K562 (cell line): ENCODE results near the gene MKNK1. TPM values are rescaled to one million over a fixed set of nuclear protein-coding genes. Genes with fewer than 3 reads are reported as not detected.

ENCODE experiments used
- CTBP1 ChIP-seq: fragments of 450-650 bp; IDR thresholded peaks from 2 replicates; pipeline ENCODE4 v1.6.1; 2016; ENCODE audit warnings: borderline replicate concordance
- EP400 ChIP-seq: fragments of 450-650 bp; IDR thresholded peaks from 2 replicates; pipeline ENCODE4 v1.6.1; 2017; ENCODE audit warnings: antibody characterized with exemption, mild to moderate bottlenecking, moderate library complexity
- IRF2 ChIP-seq: sonication (generic); formaldehyde crosslinking; IDR thresholded peaks from 2 replicates; pipeline ENCODE4 v1.8.1; 2022; ENCODE audit warnings: mild to moderate bottlenecking, missing genetic modification reagents
- RAD21 ChIP-seq, 2 experiments: fragments of 250-450 bp in 1 of 2; fragments of 450-650 bp in 1 of 2; sonication (Bioruptor Pico) in 1 of 2; formaldehyde crosslinking in 1 of 2; IDR thresholded peaks in 1 of 2; conservative IDR thresholded peaks in 1 of 2; 2 replicates each; pipeline versions ENCODE4 v1.4.0 to v1.8.0; 2020 to 2022; ENCODE audit warnings: mild to moderate bottlenecking in 2 of 2, moderate library complexity in 1 of 2
- RBM34 ChIP-seq: fragments of 200-400 bp; formaldehyde crosslinking; IDR thresholded peaks from 2 replicates; pipeline ENCODE4 v1.6.1; 2018; ENCODE audit warnings: low read length, borderline replicate concordance; ENCODE audit not compliant: insufficient read depth
- RFX5 ChIP-seq: IDR thresholded peaks from 2 replicates; pipeline ENCODE4 v1.6.1; 2011; ENCODE audit warnings: low read depth, mild to moderate bottlenecking, improper control_type of control experiment, low read length
- RNF2 ChIP-seq: sonication (generic); IDR thresholded peaks from 2 replicates; pipeline ENCODE4 v1.6.1; 2016
- TCF7 ChIP-seq: sonication (generic); IDR thresholded peaks from 2 replicates; pipeline ENCODE4 v1.6.1; 2016; ENCODE audit warnings: antibody characterized with exemption, borderline replicate concordance
- ZBTB33 ChIP-seq: sonication (generic); formaldehyde crosslinking; IDR thresholded peaks from 2 replicates; pipeline ENCODE4 v1.8.1; 2023; ENCODE audit warnings: mild to moderate bottlenecking, missing genetic modification reagents
- ZNF12 ChIP-seq: sonication (generic); formaldehyde crosslinking; IDR thresholded peaks from 2 replicates; pipeline ENCODE4 v1.4.0; 2020; ENCODE audit warnings: mild to moderate bottlenecking, missing genetic modification reagents
- ZNF512 ChIP-seq: IDR thresholded peaks from 2 replicates; pipeline ENCODE4 v1.6.1; 2016; ENCODE audit warnings: missing genetic modification characterization, missing compliant biosample characterization
- ZNF609 ChIP-seq: sonication (generic); formaldehyde crosslinking; IDR thresholded peaks from 2 replicates; pipeline ENCODE4 v1.8.1; 2023; ENCODE audit warnings: missing genetic modification reagents, mild to moderate bottlenecking, borderline replicate concordance
- ZNF830 ChIP-seq: fragments of 250-450 bp; sonication (Bioruptor Pico); IDR thresholded peaks from 2 replicates; pipeline ENCODE4 v1.5.0; 2021; ENCODE audit warnings: mild to moderate bottlenecking
- polyA plus RNA-seq, 8 experiments: library from polyadenylated mRNA; depleted of rRNA in 4 of 8; stranded (reverse) in 5 of 8; unstranded in 3 of 8; fragments of >200 nt; fragmentation: Nextera tagmentation in 2 of 8; fragmentation: Illumina TruSeq in 1 of 8; extraction: Ambion mirVana in 2 of 8; extraction: Trizol in 1 of 8; gene quantifications; 2 replicates each; pipeline versions ENCODE4 v1.2.1 to v1.2.3, GENCODE V29; 2011 to 2014; ENCODE audit warnings: inconsistent platforms in 1 of 8, missing spikeins in 1 of 8
- total RNA-seq, 7 experiments: library from RNA; depleted of rRNA in 6 of 7; stranded (reverse); fragments of >200 nt in 6 of 7; fragmentation: Illumina TruSeq in 2 of 7; extraction: Trizol in 2 of 7; gene quantifications; 2 replicates each; pipeline versions ENCODE4 v1.2.1 to v1.2.3, GENCODE V29; 2011 to 2021; ENCODE audit warnings: low replicate concordance in 1 of 7
- TF ChIP-seq, protein P1 (sequence below), 2 experiments: fragments of 150-350 bp in 1 of 2; IDR thresholded peaks; 2 replicates each; pipeline ENCODE4 v1.6.1; 2012 to 2016; ENCODE audit warnings: low read depth in 2 of 2, low read length in 2 of 2, mild to moderate bottlenecking in 1 of 2, moderate library complexity in 1 of 2

The MKNK1 gene
- total and polyA plus RNA-seq, 9 of the 15 experiments (the other 6 are each of a cell fraction or from before 2014, with no cell fraction given), result 27.7 to 51.3 (median 43.7) TPM

- TF ChIP-seq EP400 (peak; percentile 76), RNF2 (no peak), ZBTB33 (no peak), CTBP1 (peak; percentile 93), TCF7 (no peak), RFX5 (no peak), ZNF609 (CRISPR knock-in tag) (no peak), ZNF830 (CRISPR knock-in tag) (no peak), IRF2 (CRISPR knock-in tag) (no peak), ZNF512 (no peak), ZNF12 (CRISPR knock-in tag) (no peak), RBM34 (no peak), RAD21 (CRISPR knock-in tag; conservative IDR thresholded peaks at IDR 0.05 in 1 of 2, IDR thresholded peaks at IDR 0.05 in 1 of 2) (peak; percentile 17 to 38; a peak in 1 of 4 replicates)
- TF ChIP-seq, protein P1, sequence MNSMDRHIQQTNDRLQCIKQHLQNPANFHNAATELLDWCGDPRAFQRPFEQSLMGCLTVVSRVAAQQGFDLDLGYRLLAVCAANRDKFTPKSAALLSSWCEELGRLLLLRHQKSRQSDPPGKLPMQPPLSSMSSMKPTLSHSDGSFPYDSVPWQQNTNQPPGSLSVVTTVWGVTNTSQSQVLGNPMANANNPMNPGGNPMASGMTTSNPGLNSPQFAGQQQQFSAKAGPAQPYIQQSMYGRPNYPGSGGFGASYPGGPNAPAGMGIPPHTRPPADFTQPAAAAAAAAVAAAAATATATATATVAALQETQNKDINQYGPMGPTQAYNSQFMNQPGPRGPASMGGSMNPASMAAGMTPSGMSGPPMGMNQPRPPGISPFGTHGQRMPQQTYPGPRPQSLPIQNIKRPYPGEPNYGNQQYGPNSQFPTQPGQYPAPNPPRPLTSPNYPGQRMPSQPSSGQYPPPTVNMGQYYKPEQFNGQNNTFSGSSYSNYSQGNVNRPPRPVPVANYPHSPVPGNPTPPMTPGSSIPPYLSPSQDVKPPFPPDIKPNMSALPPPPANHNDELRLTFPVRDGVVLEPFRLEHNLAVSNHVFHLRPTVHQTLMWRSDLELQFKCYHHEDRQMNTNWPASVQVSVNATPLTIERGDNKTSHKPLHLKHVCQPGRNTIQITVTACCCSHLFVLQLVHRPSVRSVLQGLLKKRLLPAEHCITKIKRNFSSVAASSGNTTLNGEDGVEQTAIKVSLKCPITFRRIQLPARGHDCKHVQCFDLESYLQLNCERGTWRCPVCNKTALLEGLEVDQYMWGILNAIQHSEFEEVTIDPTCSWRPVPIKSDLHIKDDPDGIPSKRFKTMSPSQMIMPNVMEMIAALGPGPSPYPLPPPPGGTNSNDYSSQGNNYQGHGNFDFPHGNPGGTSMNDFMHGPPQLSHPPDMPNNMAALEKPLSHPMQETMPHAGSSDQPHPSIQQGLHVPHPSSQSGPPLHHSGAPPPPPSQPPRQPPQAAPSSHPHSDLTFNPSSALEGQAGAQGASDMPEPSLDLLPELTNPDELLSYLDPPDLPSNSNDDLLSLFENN (IDR thresholded peaks at IDR 0.05; ENCODE audit: low read depth in 2 of 2, low read length in 2 of 2), result no peak
These were observed at the start of gene MKNK1 (continued) for GRCh38 chr1:46603858-46604549.
